NK-92 (cell line): ENCODE measurements around the gene TEPSIN.

ENCODE experiments used
- DNase-seq: peaks from one replicate; lab custom pipeline; 2025; ENCODE audit not compliant: unreplicated experiment; lab: John Stamatoyannopoulos, UW

TEPSIN gene

GRCh38 chr17:81250286-81251093, 11.6 kb upstream of the TEPSIN start:
- DNase-seq = no peak

- DNase-seq = no peak
These were observed 10.6 kb upstream of the TEPSIN start for GRCh38 chr17:81249223-81250040.

GRCh38 chr17:81248649-81249048, 9.8 kb upstream of the TEPSIN start:
- DNase-seq = no peak

GRCh38 chr17:81247339-81247990, 8.6 kb upstream of the TEPSIN start:
- no peak for DNase-seq

GRCh38 chr17:81246679-81247338, 8.0 kb upstream of the TEPSIN start:
- DNase-seq = no peak

GRCh38 chr17:81246343-81246670, 7.5 kb upstream of the TEPSIN start:
- no peak for DNase-seq

- DNase-seq = no peak
These were observed 6.9 kb upstream of the TEPSIN start for GRCh38 chr17:81245665-81246342.

GRCh38 chr17:81245024-81245664, 6.3 kb upstream of the TEPSIN start:
- no peak for DNase-seq

- no peak for DNase-seq
These were observed 5.6 kb upstream of the TEPSIN start for GRCh38 chr17:81244358-81245023.

- no peak for DNase-seq
These were observed 4.4 kb upstream of the TEPSIN start for GRCh38 chr17:81243333-81243664.

- DNase-seq = no peak
These were observed 3.8 kb upstream of the TEPSIN start for GRCh38 chr17:81242421-81243332.

- DNase-seq = no peak
These were observed 3.0 kb upstream of the TEPSIN start for GRCh38 chr17:81241648-81242420.

- no peak for DNase-seq
These were observed 2.3 kb upstream of the TEPSIN start for GRCh38 chr17:81241203-81241602.

GRCh38 chr17:81240761-81241160, 1.9 kb upstream of the TEPSIN start:
- no peak for DNase-seq

- DNase-seq = no peak
These were observed 1.1 kb upstream of the TEPSIN start for GRCh38 chr17:81239714-81240555.

- DNase-seq = no peak
These were observed 403 bp downstream of the TEPSIN start for GRCh38 chr17:81238490-81238814.
